ENCODE results near the gene SLCO4A1. TPM values are rescaled to one million over a fixed set of nuclear protein-coding genes. Genes with fewer than 3 reads are reported as not detected.

Gene SLCO4A1
- total RNA-seq, 5 donors from 2014 or later (not counting 1 experiment from before 2014, with no cell fraction given) = 0.98 to 7.2 (median 5.4) TPM

- Mint-ChIP-seq H3K4me3 (peak overlapping the region in 1 of 3 donors; percentile 73), H3K27me3 (no peaks in the 10 kb centered on the region), H3K36me3 (no peaks in the 10 kb centered on the region), H3K4me1 (peaks cover 23 to 37% (median 29%) of the 10 kb centered on the region in 3 donors), H3K9me3 (no peaks in the 10 kb centered on the region), H3K27ac (no peak overlapping the region)
- H3K4me1 ChIP-seq (ENCODE audit: control insufficient read depth in 1 of 2, extremely low read depth in 1 of 2, insufficient read depth in 2 of 2, low read length in 2 of 2) = peaks cover 2 to 44% of the 10 kb centered on the region in 2 experiments
- H3K9me3 ChIP-seq = no peaks in the 10 kb centered on the region
- ATAC-seq (replicated peaks in 1 of 4) (no peak), DNase-seq (no peak)
- H3K4me3 ChIP-seq (ENCODE audit: control insufficient read depth in 1 of 2, extremely low read depth in 1 of 2, low read length in 1 of 2) = no peak overlapping the region
- POLR2A ChIA-PET = no interaction called here
- H3K27me3 ChIP-seq (replicated peaks in 1 of 2; ENCODE audit: control insufficient read depth in 2 of 2, extremely low read depth in 1 of 2, insufficient read depth in 2 of 2, low read length in 1 of 2) = peaks cover 0 to 7% of the 10 kb centered on the region in 2 experiments
- no peaks in the 10 kb centered on the region for H3K36me3 ChIP-seq (ENCODE audit: control insufficient read depth in 2 of 2, extremely low read depth in 1 of 2, insufficient read depth in 1 of 2, low read length in 1 of 2)
- CTCF ChIA-PET = no interaction called here
- no peak overlapping the region for H3K27ac ChIP-seq (ENCODE audit: low read length)
- 84% methylated on average over 23 of the region's 25 CpGs for WGBS (ENCODE audit: insufficient coverage)
These were observed 20.0 kb upstream of the SLCO4A1 start for GRCh38 chr20:62622178-62622876.

- Histone ChIP-seq H3K27me3 (replicated peaks in 1 of 2; ENCODE audit: control insufficient read depth in 2 of 2, extremely low read depth in 1 of 2, insufficient read depth in 2 of 2, low read length in 1 of 2) (peaks cover 0 to 7% of the 10 kb centered on the region in 2 experiments), H3K36me3 (ENCODE audit: control insufficient read depth in 2 of 2, extremely low read depth in 1 of 2, insufficient read depth in 1 of 2, low read length in 1 of 2) (no peaks in the 10 kb centered on the region), H3K4me1 (ENCODE audit: control insufficient read depth in 1 of 2, extremely low read depth in 1 of 2, insufficient read depth in 2 of 2, low read length in 2 of 2) (peaks cover 2 to 37% of the 10 kb centered on the region in 2 experiments), H3K27ac (ENCODE audit: low read length) (peak overlapping the region; percentile 35), H3K9me3 (no peaks in the 10 kb centered on the region), H3K4me3 (ENCODE audit: control insufficient read depth in 1 of 2, extremely low read depth in 1 of 2, low read length in 1 of 2) (no peak overlapping the region)
- ATAC-seq (replicated peaks in 1 of 4) = peak in 1 of 4 experiments; percentile 1
- ChIA-PET CTCF (no interaction called here), POLR2A (no interaction called here)
- peak overlapping the region; percentile 60 to 73 (median 66) for H3K4me3 Mint-ChIP-seq
- H3K27me3 Mint-ChIP-seq = no peaks in the 10 kb centered on the region
- DNase-seq = no peak
- WGBS (ENCODE audit: insufficient coverage) = 89% methylated on average over 25 of the region's 29 CpGs
- H3K36me3 Mint-ChIP-seq = no peaks in the 10 kb centered on the region
- H3K4me1 Mint-ChIP-seq = peaks cover 19 to 31% (median 23%) of the 10 kb centered on the region in 3 donors
- peak overlapping the region in 1 of 2 donors; percentile 76 for H3K27ac Mint-ChIP-seq
- no peaks in the 10 kb centered on the region for H3K9me3 Mint-ChIP-seq
These were observed 19.3 kb upstream of the SLCO4A1 start for GRCh38 chr20:62622877-62623487.

GRCh38 chr20:62623488-62624324 is 18.6 kb upstream of the SLCO4A1 start:
- DNase-seq (peak; percentile 54 to 88 (median 74)), ATAC-seq (replicated peaks in 1 of 4) (peak; percentile 91 to 95 (median 94))
- Histone ChIP-seq H3K27ac (ENCODE audit: low read length) (peak overlapping the region; percentile 35), H3K4me3 (ENCODE audit: control insufficient read depth in 1 of 2, extremely low read depth in 1 of 2, low read length in 1 of 2) (peak overlapping the region; percentile 19 to 40), H3K36me3 (ENCODE audit: control insufficient read depth in 2 of 2, extremely low read depth in 1 of 2, insufficient read depth in 1 of 2, low read length in 1 of 2) (no peaks in the 10 kb centered on the region), H3K9me3 (no peaks in the 10 kb centered on the region), H3K4me1 (ENCODE audit: control insufficient read depth in 1 of 2, extremely low read depth in 1 of 2, insufficient read depth in 2 of 2, low read length in 2 of 2) (peaks cover 0 to 30% of the 10 kb centered on the region in 2 experiments), H3K27me3 (replicated peaks in 1 of 2; ENCODE audit: control insufficient read depth in 2 of 2, extremely low read depth in 1 of 2, insufficient read depth in 2 of 2, low read length in 1 of 2) (peaks cover 0 to 7% of the 10 kb centered on the region in 2 experiments)
- Mint-ChIP-seq H3K9me3 (no peaks in the 10 kb centered on the region), H3K36me3 (no peaks in the 10 kb centered on the region), H3K4me3 (peak overlapping the region; percentile 60 to 73 (median 66)), H3K27me3 (no peaks in the 10 kb centered on the region), H3K4me1 (peaks cover 12 to 23% (median 16%) of the 10 kb centered on the region in 3 donors), H3K27ac (peak overlapping the region; percentile 76 to 79)
- WGBS (ENCODE audit: insufficient coverage) = 17% methylated on average over 15 of the region's 23 CpGs
- ChIA-PET POLR2A (no interaction called here), CTCF (interaction anchor here in 1 of 2 donors (0.7 kb wide), 1 partner anchor 462 kb away, joined by 5 read pairs; no protein-coding TSS in a partner anchor)

GRCh38 chr20:62624325-62624690 is 18.0 kb upstream of the SLCO4A1 start:
- H3K36me3 ChIP-seq (ENCODE audit: control insufficient read depth in 2 of 2, extremely low read depth in 1 of 2, insufficient read depth in 1 of 2, low read length in 1 of 2) = no peaks in the 10 kb centered on the region
- no peak overlapping the region for H3K27ac ChIP-seq (ENCODE audit: low read length)
- H3K27ac Mint-ChIP-seq = no peak overlapping the region
- H3K4me1 Mint-ChIP-seq = peaks cover 11 to 17% (median 12%) of the 10 kb centered on the region in 3 donors
- H3K4me3 ChIP-seq (ENCODE audit: control insufficient read depth in 1 of 2, extremely low read depth in 1 of 2, low read length in 1 of 2) = no peak overlapping the region
- no peaks in the 10 kb centered on the region for H3K27me3 Mint-ChIP-seq
- H3K9me3 ChIP-seq = no peaks in the 10 kb centered on the region
- DNase-seq = peak in 1 of 35 experiments; percentile 34
- peak overlapping the region in 1 of 3 donors; percentile 73 for H3K4me3 Mint-ChIP-seq
- peak in 3 of 4 experiments; percentile 10 to 42 (median 23) for ATAC-seq (replicated peaks in 1 of 4)
- H3K9me3 Mint-ChIP-seq = no peaks in the 10 kb centered on the region
- ChIA-PET CTCF (interaction anchor here in 1 of 2 donors (0.7 kb wide), 1 partner anchor 462 kb away, joined by 5 read pairs; no protein-coding TSS in a partner anchor), POLR2A (no interaction called here)
- WGBS (ENCODE audit: insufficient coverage) = 80% methylated on average over 5 of the region's 9 CpGs
- peaks cover 0 to 24% of the 10 kb centered on the region in 2 experiments for H3K4me1 ChIP-seq (ENCODE audit: control insufficient read depth in 1 of 2, extremely low read depth in 1 of 2, insufficient read depth in 2 of 2, low read length in 2 of 2)
- H3K27me3 ChIP-seq (replicated peaks in 1 of 2; ENCODE audit: control insufficient read depth in 2 of 2, extremely low read depth in 1 of 2, insufficient read depth in 2 of 2, low read length in 1 of 2) = peaks cover 0 to 7% of the 10 kb centered on the region in 2 experiments
- H3K36me3 Mint-ChIP-seq = no peaks in the 10 kb centered on the region

GRCh38 chr20:62624719-62625453 is 17.4 kb upstream of the SLCO4A1 start:
- Histone ChIP-seq H3K27ac (ENCODE audit: low read length) (no peak overlapping the region), H3K27me3 (replicated peaks in 1 of 2; ENCODE audit: control insufficient read depth in 2 of 2, extremely low read depth in 1 of 2, insufficient read depth in 2 of 2, low read length in 1 of 2) (peaks cover 0 to 9% of the 10 kb centered on the region in 2 experiments), H3K9me3 (no peaks in the 10 kb centered on the region), H3K36me3 (ENCODE audit: control insufficient read depth in 2 of 2, extremely low read depth in 1 of 2, insufficient read depth in 1 of 2, low read length in 1 of 2) (no peaks in the 10 kb centered on the region), H3K4me1 (ENCODE audit: control insufficient read depth in 1 of 2, extremely low read depth in 1 of 2, insufficient read depth in 2 of 2, low read length in 2 of 2) (peaks cover 0 to 24% of the 10 kb centered on the region in 2 experiments), H3K4me3 (ENCODE audit: control insufficient read depth in 1 of 2, extremely low read depth in 1 of 2, low read length in 1 of 2) (no peak overlapping the region)
- DNase-seq = no peak
- 87% methylated on average over 22 of the region's 32 CpGs for WGBS (ENCODE audit: insufficient coverage)
- CTCF ChIA-PET = no interaction called here
- H3K4me1 Mint-ChIP-seq = peaks cover 11 to 17% (median 12%) of the 10 kb centered on the region in 3 donors
- POLR2A ChIA-PET = no interaction called here
- H3K27me3 Mint-ChIP-seq = no peaks in the 10 kb centered on the region
- no peaks in the 10 kb centered on the region for H3K36me3 Mint-ChIP-seq
- no peaks in the 10 kb centered on the region for H3K9me3 Mint-ChIP-seq
- H3K4me3 Mint-ChIP-seq = no peak overlapping the region
- no peak for ATAC-seq (replicated peaks in 1 of 4)
- no peak overlapping the region for H3K27ac Mint-ChIP-seq
